GM19023 (cell line): ENCODE data around the gene SFXN4.
A peak's percentile ranks its signal among the peaks of the same experiment; 100 is the strongest.
"Not testable (repeated sequence)": the region's sequence is repeated elsewhere in the genome, so short reads cannot be mapped to it uniquely, and the experiment has no call there.

Source experiments
- ATAC-seq: cut with Tn5 transposase; IDR thresholded peaks from one replicate; pipeline ENCODE4 v1.9.1; 2021; ENCODE audit warnings: mild to moderate bottlenecking, moderate library complexity; ENCODE audit not compliant: unreplicated experiment

SFXN4 gene

GRCh38 chr10:119190954-119191785 is 25.7 kb upstream of the SFXN4 start:
- no peak for ATAC-seq

DNA sequence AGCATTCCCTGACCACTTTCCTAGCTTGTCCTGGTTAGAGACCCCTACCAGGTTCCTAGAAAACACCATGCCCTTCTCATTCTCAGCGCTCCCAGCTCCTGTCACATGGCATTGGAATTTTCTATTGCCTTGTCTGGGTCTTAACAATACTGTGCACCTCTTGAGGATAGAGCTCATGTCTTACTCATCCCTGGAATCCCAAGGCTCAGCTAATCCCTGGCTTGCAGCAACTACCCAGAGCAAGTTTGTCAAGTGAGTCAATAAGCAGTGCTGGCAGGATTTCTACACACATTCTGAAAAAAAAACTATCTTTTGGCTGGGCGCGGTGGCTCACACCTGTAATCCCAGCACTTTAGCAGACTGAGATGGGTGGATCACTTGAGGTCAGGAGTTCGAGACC is 24.8 kb upstream of the SFXN4 start:
- ATAC-seq, result no peak

GRCh38 chr10:119189811-119190282 is 24.3 kb upstream of the SFXN4 start:
- ATAC-seq, result peak; percentile 60

GRCh38 chr10:119183664-119184412 is 18.3 kb upstream of the SFXN4 start:
- no peak for ATAC-seq

- not testable (repeated sequence) for ATAC-seq
Observed at GRCh38 chr10:119180850-119181400, 15.4 kb upstream of the SFXN4 start.

- peak; percentile 88 for ATAC-seq
Observed at GRCh38 chr10:119178372-119179119, 13.0 kb upstream of the SFXN4 start, which contains the start of gene PRDX3. Gene PRDX3, minus strand, starts transcription at chr10:119178812. Its CDS starts 22 bp downstream, at chr10:119178790.

GRCh38 chr10:119177708-119178371 is 12.3 kb upstream of the SFXN4 start:
- ATAC-seq, result peak; percentile 32

GRCh38 chr10:119176166-119176565 is 10.7 kb upstream of the SFXN4 start:
- no peak for ATAC-seq

DNA sequence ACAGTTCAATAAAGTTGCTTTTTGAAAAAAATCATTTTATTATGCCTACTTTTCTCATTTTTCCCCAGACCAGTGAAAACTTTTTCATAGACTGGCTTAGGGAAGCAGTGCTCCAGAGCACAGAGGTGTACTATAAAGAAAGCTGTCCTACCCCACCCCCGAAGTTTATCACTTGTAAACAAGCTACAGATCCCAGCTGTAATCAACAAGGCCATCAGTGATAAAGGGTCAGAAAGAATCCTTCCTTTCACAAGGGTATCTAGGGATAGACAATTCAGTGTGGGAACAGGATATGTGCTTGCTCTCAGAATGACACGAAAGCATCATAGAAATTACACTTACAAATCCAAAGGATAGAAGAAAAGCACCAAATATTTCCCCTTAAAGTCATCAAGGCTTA is 8.6 kb upstream of the SFXN4 start:
- ATAC-seq, result no peak

- ATAC-seq, result no peak
Observed at GRCh38 chr10:119167041-119167440, 1.5 kb upstream of the SFXN4 start.

- no peak for ATAC-seq
Observed at GRCh38 chr10:119166564-119166963, 1.1 kb upstream of the SFXN4 start.

GRCh38 chr10:119166118-119166500 is 595 bp upstream of the SFXN4 start:
- peak; percentile 7 for ATAC-seq

DNA sequence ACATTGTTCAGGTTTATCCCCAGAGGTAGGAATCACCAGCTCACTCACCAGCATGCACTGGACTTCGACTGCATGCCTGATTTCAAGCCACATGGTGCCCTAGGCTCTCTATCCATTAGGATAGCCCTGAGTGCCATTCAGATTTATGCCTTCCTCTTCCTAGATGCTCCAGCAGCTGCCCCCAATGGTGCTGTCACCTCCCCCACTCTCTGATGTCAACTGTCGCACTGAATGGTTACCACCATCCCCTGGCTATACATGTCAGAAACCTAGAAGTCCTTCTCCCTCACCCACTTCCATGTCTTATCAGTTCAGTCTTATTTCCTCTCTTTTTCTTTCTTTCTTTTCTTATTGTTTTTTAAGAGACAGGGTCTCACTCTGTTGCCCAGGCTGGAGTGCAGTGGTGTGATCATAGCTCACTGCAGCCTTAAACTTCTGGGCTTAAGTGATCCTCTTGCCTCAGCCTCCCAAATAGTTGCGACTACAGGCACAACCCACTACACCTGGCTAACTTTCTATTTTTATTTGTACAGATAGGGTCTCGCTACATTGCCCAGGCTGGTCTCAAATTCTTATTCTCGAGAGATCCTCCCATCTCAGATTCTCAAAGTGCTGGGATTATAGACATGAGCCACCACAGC is 2.9 kb downstream of the SFXN4 start:
- no peak for ATAC-seq

GRCh38 chr10:119161680-119162451 is 3.6 kb downstream of the SFXN4 start:
- no peak for ATAC-seq

DNA sequence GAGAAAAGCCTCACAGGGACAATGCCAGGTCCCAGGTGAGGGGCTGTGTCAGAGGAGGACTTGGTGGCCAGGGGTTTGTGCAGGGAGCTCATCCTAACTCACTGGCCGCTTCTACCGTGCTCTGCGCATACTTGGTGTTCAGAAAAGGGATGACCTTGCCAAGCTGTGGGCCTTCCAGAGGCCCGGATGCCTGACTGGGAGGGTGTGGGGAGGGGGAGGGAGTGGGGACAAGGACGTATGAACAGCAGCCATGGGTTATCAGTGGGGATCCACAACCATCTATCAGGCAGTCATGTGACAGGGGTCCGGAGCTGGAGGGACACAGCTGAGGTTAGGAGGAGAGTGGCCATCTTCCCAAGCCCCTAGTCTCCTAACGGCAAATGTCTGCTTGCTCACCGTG is 6.2 kb downstream of the SFXN4 start:
- no peak for ATAC-seq

GRCh38 chr10:119153661-119154060 is 11.9 kb downstream of the SFXN4 start:
- ATAC-seq, result no peak

DNA sequence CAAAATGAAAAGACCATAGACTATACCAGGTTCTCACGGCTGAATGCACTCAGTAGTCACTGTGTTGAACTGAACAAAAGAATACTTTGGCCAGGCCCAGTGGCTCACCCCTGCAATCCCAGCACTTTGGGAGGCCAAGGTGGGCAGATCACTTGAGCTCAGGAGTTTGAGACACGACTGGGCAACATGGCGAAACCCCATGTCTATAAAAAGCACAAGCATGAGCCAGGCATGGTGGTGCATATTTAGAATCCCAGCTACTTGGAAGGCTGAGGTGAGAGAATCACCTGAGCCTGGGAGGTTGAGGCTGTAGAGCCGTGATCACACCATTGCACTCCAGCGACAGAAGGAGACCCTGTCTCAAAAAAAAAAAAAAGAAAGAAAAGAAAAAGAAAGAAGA is 12.5 kb downstream of the SFXN4 start:
- ATAC-seq, result no peak

- ATAC-seq, result not testable (repeated sequence)
Observed at GRCh38 chr10:119151601-119152000, 13.9 kb downstream of the SFXN4 start.

GRCh38 chr10:119149729-119150128 is 15.8 kb downstream of the SFXN4 start:
- ATAC-seq, result no peak
